Activated B cell treated with CpG ODN at 0.5 μM for 24 hours (primary cell): Measurements from ENCODE around the gene CBX5. TPM values are rescaled to one million over a fixed set of nuclear protein-coding genes. Genes with fewer than 3 reads are reported as not detected.

Experiments
- ATAC-seq: fragments of 200-7000 bp; cut with Tn5 transposase; one replicate; pipeline ENCODE4 v1.10.0; 2021; ENCODE audit warnings: low read depth, mild to moderate bottlenecking, moderate library complexity
- CTCF ChIA-PET: fragments of 350-600 bp; sonication (Branson Sonifier 250); formaldehyde crosslinking; loops from one replicate; lab custom pipeline; 2021; ENCODE audit warnings: antibody characterized with exemption; lab: Charles Lee
- POLR2A ChIA-PET: fragments of 350-600 bp; sonication (Branson Sonifier 250); formaldehyde crosslinking; loops from one replicate; lab custom pipeline; 2021; ENCODE audit warnings: antibody characterized with exemption; lab: Charles Lee
- DNase-seq: peaks from one replicate; pipeline ENCODE4 v3.0.0; 2022
- H3K27ac Mint-ChIP-seq: one replicate; pipeline ENCODE4 v1.8.0; 2020; ENCODE audit warnings: mixed read lengths
- H3K27me3 Mint-ChIP-seq: one replicate; pipeline ENCODE4 v1.8.0; 2021; ENCODE audit warnings: mixed read lengths
- H3K36me3 Mint-ChIP-seq: one replicate; pipeline ENCODE4 v1.8.0; 2021; ENCODE audit warnings: low read depth, mixed read lengths
- H3K4me1 Mint-ChIP-seq: one replicate; pipeline ENCODE4 v1.8.0; 2021; ENCODE audit warnings: mixed read lengths
- H3K4me3 Mint-ChIP-seq: one replicate; pipeline ENCODE4 v1.8.0; 2020; ENCODE audit warnings: mild to moderate bottlenecking, mixed read lengths
- H3K9me3 Mint-ChIP-seq: one replicate; pipeline ENCODE4 v1.8.0; 2020; ENCODE audit warnings: mixed read lengths
- CTCF ChIP-seq: fragments of 200-600 bp; IDR thresholded peaks from one replicate; pipeline ENCODE4 v1.8.0; 2022; ENCODE audit warnings: antibody characterized with exemption, mild to moderate bottlenecking
- intact Hi-C: fragments of 100-400 bp; cut with micrococcal nuclease; formaldehyde crosslinking; loops from one replicate; pipeline ENCODE4 v1.15.1; 2024
- total RNA-seq: library from RNA; stranded (reverse); gene quantifications from 2 replicates; pipeline ENCODE4 v1.2.3, GENCODE V29; 2022

CBX5 gene
- total RNA-seq, 1 donor from 2014 or later, result 77.3 TPM

- H3K27me3 Mint-ChIP-seq, result no peaks in the 10 kb centered on the region
- no peak overlapping the region for H3K4me3 Mint-ChIP-seq
- no peak for ATAC-seq
- no peak overlapping the region for H3K27ac Mint-ChIP-seq
- no peak for TF ChIP-seq CTCF
- POLR2A ChIA-PET, result no interaction called here
- no peaks in the 10 kb centered on the region for H3K9me3 Mint-ChIP-seq
- H3K36me3 Mint-ChIP-seq, result peaks cover 30% of the 10 kb centered on the region
- DNase-seq, result no peak
- intact Hi-C loops, result no loop called here
- CTCF ChIA-PET, result no interaction called here
- H3K4me1 Mint-ChIP-seq, result peaks cover 26% of the 10 kb centered on the region
These were observed 22.6 kb downstream of the CBX5 start for GRCh38 chr12:54257332-54257731.

- ATAC-seq, result no peak
- DNase-seq, result no peak
- intact Hi-C loops, result no loop called here
- no peak for TF ChIP-seq CTCF
- peaks cover 52% of the 10 kb centered on the region for H3K36me3 Mint-ChIP-seq
- no peaks in the 10 kb centered on the region for H3K9me3 Mint-ChIP-seq
- no peak overlapping the region for H3K27ac Mint-ChIP-seq
- H3K4me3 Mint-ChIP-seq, result no peak overlapping the region
- CTCF ChIA-PET, result interaction anchor here (1.0 to 1.6 kb wide), 4 partner anchors 40 to 525 kb away, joined by 3 to 4 read pairs (median 3); no protein-coding TSS in a partner anchor
- H3K27me3 Mint-ChIP-seq, result no peaks in the 10 kb centered on the region
- POLR2A ChIA-PET, result interaction anchor here (0.5 to 1.2 kb wide), 2 partner anchors 27 to 1536 kb away, joined by 4 to 6 read pairs; partner anchors contain the start of genes CBX5 and HNRNPA1
- peaks cover 8% of the 10 kb centered on the region for H3K4me1 Mint-ChIP-seq
These were observed 26.7 kb downstream of the CBX5 start for GRCh38 chr12:54253240-54253639.

- no peaks in the 10 kb centered on the region for H3K9me3 Mint-ChIP-seq
- H3K36me3 Mint-ChIP-seq, result peaks cover 51% of the 10 kb centered on the region
- ATAC-seq (peak; percentile 74), DNase-seq (no peak)
- no peaks in the 10 kb centered on the region for H3K27me3 Mint-ChIP-seq
- ChIA-PET POLR2A (interaction anchor here (0.5 to 2.1 kb wide), 12 partner anchors 12 to 117 kb away, joined by 3 to 23 read pairs (median 4); partner anchors contain the start of genes CBX5, COPZ1 and HNRNPA1), CTCF (interaction anchor here (0.7 to 1.8 kb wide), 20 partner anchors 8 to 148 kb away, joined by 3 to 24 read pairs (median 4); partner anchors contain the start of genes CBX5 and COPZ1)
- TF ChIP-seq CTCF, result peak; percentile 30
- H3K4me1 Mint-ChIP-seq, result peaks cover 7% of the 10 kb centered on the region
- no peak overlapping the region for H3K4me3 Mint-ChIP-seq
- intact Hi-C loops, result loop anchor here (1.0 kb wide), 3 partner anchors 73 to 117 kb away; no protein-coding TSS in a partner anchor
- H3K27ac Mint-ChIP-seq, result no peak overlapping the region
These were observed 28.1 kb downstream of the CBX5 start for GRCh38 chr12:54251667-54252284.

GRCh38 chr12:54249489-54249888 is 30.4 kb downstream of the CBX5 start:
- Mint-ChIP-seq H3K4me3 (no peak overlapping the region), H3K36me3 (peaks cover 50% of the 10 kb centered on the region), H3K4me1 (peaks cover 7% of the 10 kb centered on the region), H3K27ac (no peak overlapping the region), H3K27me3 (no peaks in the 10 kb centered on the region), H3K9me3 (no peaks in the 10 kb centered on the region)
- intact Hi-C loops, result no loop called here
- TF ChIP-seq CTCF, result no peak
- DNase-seq (no peak), ATAC-seq (no peak)
- ChIA-PET CTCF (interaction anchor here (0.8 to 1.7 kb wide), 3 partner anchors 31 to 119 kb away, joined by 3 to 4 read pairs (median 3); no protein-coding TSS in a partner anchor), POLR2A (interaction anchor here (0.7 to 1.1 kb wide), 2 partner anchors 119 to 127 kb away, joined by 3 to 6 read pairs; no protein-coding TSS in a partner anchor)

GRCh38 chr12:54246011-54246641 is 33.8 kb downstream of the CBX5 start:
- intact Hi-C loops, result no loop called here
- DNase-seq, result no peak
- no peaks in the 10 kb centered on the region for H3K27me3 Mint-ChIP-seq
- CTCF ChIA-PET, result no interaction called here
- H3K4me1 Mint-ChIP-seq, result peaks cover 9% of the 10 kb centered on the region
- ATAC-seq, result no peak
- H3K27ac Mint-ChIP-seq, result no peak overlapping the region
- peaks cover 54% of the 10 kb centered on the region for H3K36me3 Mint-ChIP-seq
- H3K9me3 Mint-ChIP-seq, result no peaks in the 10 kb centered on the region
- POLR2A ChIA-PET, result interaction anchor here (0.6 to 0.7 kb wide), 2 partner anchors 16 to 90 kb away, joined by 3 to 7 read pairs; no protein-coding TSS in a partner anchor
- no peak overlapping the region for H3K4me3 Mint-ChIP-seq
- TF ChIP-seq CTCF, result no peak
